GM23338 (cell line): ENCODE measurements around the gene SIRT2. TPM values are rescaled to one million over a fixed set of nuclear protein-coding genes. Genes with fewer than 3 reads are reported as not detected.
A peak's percentile ranks its signal among the peaks of the same experiment; 100 is the strongest.

Experiments used
- ATAC-seq: fragments of 200-7000 bp; cut with Tn5 transposase; 3 replicates; pipeline ENCODE4 v1.9.1; 2020
- DNase-seq: peaks from one replicate; pipeline ENCODE4 v3.0.0-alpha.2; 2015; ENCODE audit warnings: low spot score
- H2AFZ ChIP-seq: fragments of 200-600 bp; sonication (generic); 2 replicates; pipeline ENCODE4 v1.8.0; 2016; ENCODE audit warnings: antibody characterized with exemption, mild to moderate bottlenecking, moderate library complexity
- H3F3A ChIP-seq: fragments of 200-600 bp; sonication (generic); replicated peaks from 2 replicates; pipeline ENCODE4 v1.8.0; 2017; ENCODE audit warnings: antibody characterized with exemption, mixed run types, low read depth
- H3K27ac ChIP-seq: fragments of 200-600 bp; sonication (generic); 2 replicates; pipeline ENCODE4 v1.6.1; 2016; ENCODE audit warnings: low read depth
- H3K27me3 ChIP-seq: fragments of 200-600 bp; sonication (generic); 2 replicates; pipeline ENCODE4 v1.8.0; 2016; ENCODE audit warnings: mild to moderate bottlenecking, mixed run types, moderate library complexity; ENCODE audit not compliant: insufficient read depth
- H3K36me3 ChIP-seq: fragments of 200-600 bp; sonication (generic); 2 replicates; pipeline ENCODE4 v1.8.0; 2016; ENCODE audit warnings: mild to moderate bottlenecking; ENCODE audit not compliant: insufficient read depth
- H3K4me1 ChIP-seq: fragments of 200-600 bp; sonication (generic); 2 replicates; pipeline ENCODE4 v1.8.0; 2016; ENCODE audit warnings: mild to moderate bottlenecking, moderate library complexity; ENCODE audit not compliant: insufficient read depth
- H3K4me2 ChIP-seq: fragments of 200-600 bp; sonication (generic); 2 replicates; pipeline ENCODE4 v1.7.1; 2017; ENCODE audit warnings: mixed run types
- H3K4me3 ChIP-seq: fragments of 200-600 bp; sonication (generic); 2 replicates; pipeline ENCODE4 v1.6.1; 2016; ENCODE audit warnings: mixed run types
- H3K79me2 ChIP-seq: fragments of 200-600 bp; sonication (generic); replicated peaks from 2 replicates; pipeline ENCODE4 v1.8.0; 2017; ENCODE audit warnings: mild to moderate bottlenecking; ENCODE audit not compliant: insufficient read depth
- H3K9me2 ChIP-seq: fragments of 200-600 bp; sonication (generic); 2 replicates; pipeline ENCODE4 v1.8.0; 2017; ENCODE audit not compliant: insufficient read depth
- H4K20me1 ChIP-seq: fragments of 200-600 bp; sonication (generic); replicated peaks from 2 replicates; pipeline ENCODE4 v1.8.0; 2017; ENCODE audit warnings: mild to moderate bottlenecking; ENCODE audit not compliant: insufficient read depth
- H3K27ac Mint-ChIP-seq: 2 replicates; pipeline ENCODE4 v1.8.0; 2020; ENCODE audit warnings: inconsistent platforms, mild to moderate bottlenecking, moderate library complexity, mixed read lengths
- H3K27me3 Mint-ChIP-seq: 3 replicates; pipeline ENCODE4 v1.8.0; 2022; ENCODE audit warnings: low read depth, mild to moderate bottlenecking, moderate library complexity, mixed read lengths, inconsistent platforms; ENCODE audit not compliant: insufficient read depth, poor library complexity
- H3K36me3 Mint-ChIP-seq: 3 replicates; pipeline ENCODE4 v1.8.0; 2021; ENCODE audit warnings: low read depth, mild to moderate bottlenecking, inconsistent platforms, moderate library complexity, mixed read lengths
- H3K4me1 Mint-ChIP-seq: 3 replicates; pipeline ENCODE4 v1.8.0; 2020; ENCODE audit warnings: mild to moderate bottlenecking, inconsistent platforms, mixed read lengths
- H3K4me3 Mint-ChIP-seq: 3 replicates; pipeline ENCODE4 v1.8.0; 2021; ENCODE audit warnings: moderate library complexity, mild to moderate bottlenecking, inconsistent platforms, mixed read lengths
- H3K9me3 Mint-ChIP-seq: 3 replicates; pipeline ENCODE4 v1.8.0; 2020; ENCODE audit warnings: moderate library complexity, mild to moderate bottlenecking, inconsistent platforms, mixed read lengths
- EZH2 ChIP-seq: fragments of 200-600 bp; sonication (generic); IDR thresholded peaks from one replicate; pipeline ENCODE4 v1.8.0; 2017; ENCODE audit warnings: antibody characterized with exemption, mild to moderate bottlenecking, low read depth; ENCODE audit not compliant: unreplicated experiment
- NANOG ChIP-seq: IDR thresholded peaks from 2 replicates; pipeline ENCODE4 v1.6.1; 2016; ENCODE audit warnings: antibody characterized with exemption, borderline replicate concordance
- POLR2AphosphoS5 ChIP-seq: IDR thresholded peaks from 2 replicates; pipeline ENCODE4 v1.6.1; 2016; ENCODE audit warnings: antibody characterized with exemption, low read depth
- STAT1 ChIP-seq: IDR thresholded peaks from one replicate; pipeline ENCODE4 v1.6.1; 2016; ENCODE audit warnings: antibody characterized with exemption; ENCODE audit not compliant: unreplicated experiment
- ZNF331 ChIP-seq: fragments of 250-450 bp; sonication (Bioruptor Pico); IDR thresholded peaks from 2 replicates; pipeline ENCODE4 v1.5.0; 2020; ENCODE audit warnings: low read depth, mild to moderate bottlenecking, moderate library complexity
- polyA plus RNA-seq: library from polyadenylated mRNA; unstranded; fragments of >200 nt; fragmentation: Nextera tagmentation; extraction: Ambion mirVana; gene quantifications from 2 replicates; pipeline ENCODE4 v1.2.1, GENCODE V29; 2016
- total RNA-seq: library from RNA; depleted of rRNA; stranded (reverse); fragments of >200 nt; shearing (Covaris generic); gene quantifications from 2 replicates; pipeline ENCODE4 v1.2.3, GENCODE V29; 2014
- TF ChIP-seq, protein P1 (sequence below): IDR thresholded peaks from one replicate; pipeline ENCODE4 v1.6.1; 2018; ENCODE audit warnings: antibody characterized with exemption; ENCODE audit not compliant: unreplicated experiment

Gene SIRT2
- total and polyA plus RNA-seq, 2 experiments from 2014 or later, result 2.7 to 8.4 TPM

DNA sequence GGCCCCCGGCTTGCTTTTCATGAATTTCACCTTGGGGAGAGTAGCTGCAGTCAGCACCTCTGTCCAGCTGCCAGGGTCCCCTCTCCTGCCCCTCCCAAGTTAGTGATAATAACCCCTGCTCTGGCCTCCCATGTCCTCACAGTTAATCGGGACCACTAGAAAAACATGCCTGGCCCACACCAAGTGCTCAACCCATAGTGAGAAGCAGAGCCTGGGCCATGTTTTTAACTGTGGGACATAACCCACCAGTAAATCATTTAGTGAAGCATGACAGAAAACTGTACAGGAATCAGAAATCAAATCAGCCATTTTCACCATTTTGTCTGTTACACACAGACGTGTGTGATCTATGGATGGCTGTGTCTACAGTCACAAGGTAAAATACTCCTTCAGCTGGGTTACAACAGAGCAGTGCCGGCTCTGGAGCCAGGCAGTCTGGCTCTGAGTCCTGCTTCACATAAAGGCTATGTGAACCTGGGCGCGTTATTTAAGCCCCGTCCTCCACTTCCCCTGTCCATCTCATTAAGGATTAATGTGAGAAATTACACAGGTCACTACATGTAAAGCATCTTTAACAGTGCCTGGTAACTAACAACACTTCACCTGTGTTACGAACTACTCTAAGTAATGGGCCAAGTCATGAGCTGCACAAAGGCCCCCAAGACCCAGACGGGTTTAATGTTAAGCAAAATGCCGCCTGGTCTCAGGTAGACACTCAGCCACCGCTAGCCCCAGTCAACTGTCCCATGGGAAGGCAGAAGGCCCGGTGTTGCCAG is 60.2 kb downstream of the SIRT2 start:
- peaks cover 41% of the 10 kb centered on the region for H4K20me1 ChIP-seq
- no peaks in the 10 kb centered on the region for H3K4me1 ChIP-seq
- no peak overlapping the region for H3K4me3 ChIP-seq
- H3K36me3 ChIP-seq, result peaks cover 75% of the 10 kb centered on the region
- peaks cover 84% of the 10 kb centered on the region for H3F3A ChIP-seq
- no peaks in the 10 kb centered on the region for H3K27me3 ChIP-seq
- H3K4me1 Mint-ChIP-seq, result peaks cover 4% of the 10 kb centered on the region; the same call in 2 of the 3 replicates
- no peak overlapping the region for H3K4me3 Mint-ChIP-seq
- H3K36me3 Mint-ChIP-seq, result peaks cover 94% of the 10 kb centered on the region
- H3K79me2 ChIP-seq, result peaks cover 32% of the 10 kb centered on the region
- peaks cover 19% of the 10 kb centered on the region for H3K27me3 Mint-ChIP-seq
- DNase-seq (no peak), ATAC-seq (no peak)
- no peak overlapping the region for H2AFZ ChIP-seq
- no peaks in the 10 kb centered on the region for H3K9me3 Mint-ChIP-seq
- TF ChIP-seq, protein P1, sequence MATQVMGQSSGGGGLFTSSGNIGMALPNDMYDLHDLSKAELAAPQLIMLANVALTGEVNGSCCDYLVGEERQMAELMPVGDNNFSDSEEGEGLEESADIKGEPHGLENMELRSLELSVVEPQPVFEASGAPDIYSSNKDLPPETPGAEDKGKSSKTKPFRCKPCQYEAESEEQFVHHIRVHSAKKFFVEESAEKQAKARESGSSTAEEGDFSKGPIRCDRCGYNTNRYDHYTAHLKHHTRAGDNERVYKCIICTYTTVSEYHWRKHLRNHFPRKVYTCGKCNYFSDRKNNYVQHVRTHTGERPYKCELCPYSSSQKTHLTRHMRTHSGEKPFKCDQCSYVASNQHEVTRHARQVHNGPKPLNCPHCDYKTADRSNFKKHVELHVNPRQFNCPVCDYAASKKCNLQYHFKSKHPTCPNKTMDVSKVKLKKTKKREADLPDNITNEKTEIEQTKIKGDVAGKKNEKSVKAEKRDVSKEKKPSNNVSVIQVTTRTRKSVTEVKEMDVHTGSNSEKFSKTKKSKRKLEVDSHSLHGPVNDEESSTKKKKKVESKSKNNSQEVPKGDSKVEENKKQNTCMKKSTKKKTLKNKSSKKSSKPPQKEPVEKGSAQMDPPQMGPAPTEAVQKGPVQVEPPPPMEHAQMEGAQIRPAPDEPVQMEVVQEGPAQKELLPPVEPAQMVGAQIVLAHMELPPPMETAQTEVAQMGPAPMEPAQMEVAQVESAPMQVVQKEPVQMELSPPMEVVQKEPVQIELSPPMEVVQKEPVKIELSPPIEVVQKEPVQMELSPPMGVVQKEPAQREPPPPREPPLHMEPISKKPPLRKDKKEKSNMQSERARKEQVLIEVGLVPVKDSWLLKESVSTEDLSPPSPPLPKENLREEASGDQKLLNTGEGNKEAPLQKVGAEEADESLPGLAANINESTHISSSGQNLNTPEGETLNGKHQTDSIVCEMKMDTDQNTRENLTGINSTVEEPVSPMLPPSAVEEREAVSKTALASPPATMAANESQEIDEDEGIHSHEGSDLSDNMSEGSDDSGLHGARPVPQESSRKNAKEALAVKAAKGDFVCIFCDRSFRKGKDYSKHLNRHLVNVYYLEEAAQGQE, result no peak
- TF ChIP-seq NANOG, result no peak
- TF ChIP-seq EZH2, result no peak
- peak overlapping the region; percentile 55 for H3K27ac ChIP-seq
- no peak overlapping the region for H3K4me2 ChIP-seq
- H3K27ac Mint-ChIP-seq, result 0 out of 2 replicates have a peak overlapping the region, but pooled peaks have one; percentile 61
- H3K9me2 ChIP-seq, result no peaks in the 10 kb centered on the region

DNA sequence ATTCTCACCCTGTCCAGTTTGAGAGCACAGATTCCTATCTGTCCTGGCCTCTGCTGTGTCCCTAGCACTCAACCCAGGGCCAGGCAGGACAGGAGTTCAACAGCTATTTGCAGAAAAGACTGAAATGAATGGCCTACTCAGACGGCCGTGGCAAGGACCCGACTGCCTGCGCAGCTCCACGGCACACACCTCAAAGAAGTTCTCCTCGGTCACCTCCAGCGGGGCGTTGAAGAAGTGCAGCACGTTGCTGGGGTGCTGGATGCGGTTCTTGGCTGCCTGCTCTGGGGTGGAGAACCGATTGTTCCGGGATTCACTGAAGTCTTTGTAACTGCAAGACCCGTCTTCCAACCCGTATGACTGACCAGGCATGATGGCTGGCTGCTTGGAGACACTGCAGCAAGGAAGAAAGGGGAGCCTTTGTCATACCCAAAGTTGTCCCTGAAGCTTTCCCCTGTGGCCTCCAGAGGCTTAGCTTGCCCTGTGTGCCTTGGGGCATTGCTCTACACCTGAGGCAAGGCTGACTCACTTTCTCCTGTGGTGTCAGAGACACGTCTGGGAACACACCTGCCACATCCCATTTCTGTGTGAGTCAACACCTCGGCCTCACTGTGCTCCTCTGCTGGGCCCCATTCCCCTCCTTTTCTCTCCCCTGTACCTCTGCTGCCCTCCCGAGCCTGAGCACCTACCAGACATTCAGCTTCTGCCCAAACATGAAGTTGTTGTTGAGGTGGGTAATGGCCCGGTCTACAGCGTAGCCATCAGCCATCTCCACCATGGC is 61.0 kb downstream of the SIRT2 start:
- no peaks in the 10 kb centered on the region for H3K9me2 ChIP-seq
- ATAC-seq (no peak), DNase-seq (no peak)
- H3K27me3 Mint-ChIP-seq, result peaks cover 17% of the 10 kb centered on the region
- H3K4me1 ChIP-seq, result no peaks in the 10 kb centered on the region
- TF ChIP-seq STAT1, result no peak
- TF ChIP-seq ZNF331 (CRISPR knock-in tag), result no peak
- TF ChIP-seq POLR2AphosphoS5, result peak; percentile 31; the same call in 1 of the 2 replicates
- TF ChIP-seq, protein P1, result no peak
- peaks cover 89% of the 10 kb centered on the region for H3K36me3 Mint-ChIP-seq
- no peak overlapping the region for H2AFZ ChIP-seq
- H4K20me1 ChIP-seq, result peaks cover 34% of the 10 kb centered on the region
- H3K36me3 ChIP-seq, result peaks cover 67% of the 10 kb centered on the region
- peak overlapping the region; percentile 61; the same call in 1 of the 2 replicates for H3K27ac Mint-ChIP-seq
- peaks cover 25% of the 10 kb centered on the region for H3K79me2 ChIP-seq
- H3K4me1 Mint-ChIP-seq, result no peaks in the 10 kb centered on the region; the same call in 2 of the 3 replicates
- H3F3A ChIP-seq, result peaks cover 82% of the 10 kb centered on the region
- H3K9me3 Mint-ChIP-seq, result no peaks in the 10 kb centered on the region
- H3K4me2 ChIP-seq, result no peak overlapping the region
- H3K4me3 ChIP-seq, result no peak overlapping the region
- no peaks in the 10 kb centered on the region for H3K27me3 ChIP-seq
- H3K27ac ChIP-seq, result 0 out of 2 replicates have a peak overlapping the region, but pooled peaks have one; percentile 55
- H3K4me3 Mint-ChIP-seq, result no peak overlapping the region
